Keratinocyte (primary cell): ENCODE data around the gene RAB11A. TPM values are rescaled to one million over a fixed set of nuclear protein-coding genes. Genes with fewer than 3 reads are reported as not detected.

Source experiments
- DNase-seq: peaks from one replicate; pipeline ENCODE4 v3.0.0-alpha.2; 2011; ENCODE audit warnings: low read depth, missing footprints, low spot score
- FAIRE-seq: peaks from 2 replicates; lab custom pipeline; 2011; peaks lifted over from hg19 to GRCh38; lab: Jason Lieb, UNC
- H2AFZ ChIP-seq: 2 replicates; pipeline ENCODE4 v1.6.0; 2012; ENCODE audit warnings: low read length, control low read depth, inconsistent platforms; ENCODE audit not compliant: control insufficient read depth
- H3K27ac ChIP-seq: 2 replicates; pipeline ENCODE4 v1.5.1; 2011; ENCODE audit warnings: low read length; ENCODE audit not compliant: control insufficient read depth, insufficient read depth
- H3K27me3 ChIP-seq: 3 replicates; pipeline ENCODE4 v1.6.0; 2011; ENCODE audit warnings: low read length; ENCODE audit not compliant: control insufficient read depth, insufficient read depth; ENCODE audit errors: extremely low read depth
- H3K36me3 ChIP-seq, 2 experiments: 2 replicates in 1 of 2; 3 replicates in 1 of 2; pipeline ENCODE4 v1.5.1; 2011; ENCODE audit warnings: low read length in 2 of 2, mild to moderate bottlenecking in 1 of 2; ENCODE audit not compliant: control insufficient read depth in 2 of 2, insufficient read depth in 2 of 2; ENCODE audit errors: extremely low read depth in 1 of 2
- H3K4me1 ChIP-seq: 3 replicates; pipeline ENCODE4 v1.5.1; 2011; ENCODE audit warnings: low read length; ENCODE audit not compliant: control insufficient read depth, insufficient read depth; ENCODE audit errors: extremely low read depth
- H3K4me2 ChIP-seq: 3 replicates; pipeline ENCODE4 v1.6.0; 2011; ENCODE audit warnings: low read depth, low read length; ENCODE audit not compliant: control insufficient read depth, insufficient read depth; ENCODE audit errors: extremely low read depth
- H3K4me3 ChIP-seq, 3 experiments: fragments of 200-600 bp in 1 of 3; sonication (generic) in 1 of 3; 2 replicates in 2 of 3; 3 replicates in 1 of 3; pipeline ENCODE4 v1.5.1; 2011 to 2016; ENCODE audit warnings: low read length in 3 of 3, mild to moderate bottlenecking in 3 of 3, control low read depth in 2 of 3, inconsistent platforms in 1 of 3, low read depth in 1 of 3, mixed read lengths in 1 of 3, mixed run types in 1 of 3, moderate library complexity in 1 of 3; ENCODE audit not compliant: control insufficient read depth in 2 of 3, insufficient read depth in 2 of 3; ENCODE audit errors: extremely low read depth in 1 of 3
- H3K79me2 ChIP-seq: 2 replicates; pipeline ENCODE4 v1.6.0; 2012; ENCODE audit warnings: low read length; ENCODE audit not compliant: control insufficient read depth, insufficient read depth
- H3K9ac ChIP-seq: 3 replicates; pipeline ENCODE4 v1.6.0; 2011; ENCODE audit warnings: low read length; ENCODE audit not compliant: control insufficient read depth, insufficient read depth; ENCODE audit errors: extremely low read depth
- H3K9me1 ChIP-seq: 3 replicates; pipeline ENCODE4 v1.6.0; 2011; ENCODE audit warnings: low read length; ENCODE audit not compliant: control insufficient read depth, insufficient read depth; ENCODE audit errors: extremely low read depth
- H3K9me3 ChIP-seq: 2 replicates; pipeline ENCODE4 v1.5.1; 2012; ENCODE audit warnings: low read depth, low read length; ENCODE audit not compliant: control insufficient read depth
- H4K20me1 ChIP-seq: 3 replicates; pipeline ENCODE4 v1.6.0; 2011; ENCODE audit warnings: low read length; ENCODE audit not compliant: control insufficient read depth, insufficient read depth; ENCODE audit errors: extremely low read depth
- CTCF ChIP-seq, 3 experiments: IDR thresholded peaks in 1 of 3; conservative IDR thresholded peaks in 1 of 3; optimal IDR thresholded peaks in 1 of 3; 2 replicates in 2 of 3; 3 replicates in 1 of 3; pipeline versions ENCODE3 to v1.5.1; 2011; ENCODE audit warnings: low read length in 3 of 3, mild to moderate bottlenecking in 3 of 3, moderate library complexity in 2 of 3, control low read depth in 1 of 3, inconsistent platforms in 1 of 3; ENCODE audit not compliant: insufficient read depth in 2 of 3; ENCODE audit errors: extremely low read depth in 1 of 3
- EZH2 ChIP-seq: IDR thresholded peaks from one replicate; pipeline ENCODE4 v1.6.1; 2012; ENCODE audit warnings: inconsistent platforms, mild to moderate bottlenecking, low read length, moderate library complexity
- dilution Hi-C: fragments of 300-500 bp; cut with MboI; formaldehyde crosslinking; loops from one replicate; pipeline ENCODE4 v1.7.0; 2020; ENCODE audit warnings: low sequenced_read_pairs; ENCODE audit not compliant: extremely low pct_ligation_motif_present
- polyA plus RNA-seq, 5 experiments: library from polyadenylated mRNA; depleted of rRNA in 3 of 5; stranded (reverse) in 3 of 5; stranded (forward) in 1 of 5; unstranded in 1 of 5; fragments of >200 nt; gene quantifications; 1 replicate in 1 of 5; 2 replicates in 3 of 5; 3 replicates in 1 of 5; pipeline versions ENCODE4 v1.2.1 to v1.2.3, GENCODE V29; 2011 to 2012; ENCODE audit warnings: missing spikeins in 2 of 5, low read depth in 1 of 5, low replicate concordance in 1 of 5

Gene RAB11A
- polyA plus RNA-seq, 1 donor (not counting 4 experiments of a cell fraction or from before 2014, with no cell fraction given), result 537 TPM

- Histone ChIP-seq H2AFZ (no peak overlapping the region), H3K9me3 (no peaks in the 10 kb centered on the region), H4K20me1 (peaks cover 3% of the 10 kb centered on the region), H3K79me2 (no peaks in the 10 kb centered on the region), H3K36me3 (peaks cover 14 to 23% of the 10 kb centered on the region in 2 experiments), H3K9me1 (peaks cover 2% of the 10 kb centered on the region), H3K27ac (no peak overlapping the region), H3K4me3 (no peak overlapping the region), H3K27me3 (no peaks in the 10 kb centered on the region), H3K9ac (no peak overlapping the region), H3K4me2 (no peak overlapping the region), H3K4me1 (no peaks in the 10 kb centered on the region)
- dilution Hi-C loops, result no loop called here
- DNase-seq (no peak), FAIRE-seq (no peak)
- TF ChIP-seq CTCF (optimal IDR thresholded peaks at IDR 0.05 in 1 of 3, IDR thresholded peaks at IDR 0.05 in 1 of 3, conservative IDR thresholded peaks at IDR 0.05 in 1 of 3; ENCODE audit: extremely low read depth in 1 of 3, insufficient read depth in 2 of 3, low read length in 3 of 3), result no peak
- no peak for TF ChIP-seq EZH2
Observed at GRCh38 chr15:65914386-65914785, 45.1 kb downstream of the RAB11A start.

- H3K4me1 ChIP-seq, result no peaks in the 10 kb centered on the region
- H3K4me2 ChIP-seq, result no peak overlapping the region
- peaks cover 9 to 20% of the 10 kb centered on the region in 2 experiments for H3K36me3 ChIP-seq
- no peak for FAIRE-seq
- H2AFZ ChIP-seq, result no peak overlapping the region
- no peak overlapping the region for H3K9ac ChIP-seq
- H3K9me1 ChIP-seq, result no peaks in the 10 kb centered on the region
- H4K20me1 ChIP-seq, result peaks cover under 1% of the 10 kb centered on the region
- TF ChIP-seq CTCF (optimal IDR thresholded peaks at IDR 0.05 in 1 of 3, IDR thresholded peaks at IDR 0.05 in 1 of 3, conservative IDR thresholded peaks at IDR 0.05 in 1 of 3; ENCODE audit: extremely low read depth in 1 of 3, insufficient read depth in 2 of 3, low read length in 3 of 3) (no peak), EZH2 (no peak)
- no peaks in the 10 kb centered on the region for H3K79me2 ChIP-seq
- dilution Hi-C loops, result no loop called here
- no peaks in the 10 kb centered on the region for H3K9me3 ChIP-seq
- no peak for DNase-seq
- H3K4me3 ChIP-seq, result no peak overlapping the region
- no peaks in the 10 kb centered on the region for H3K27me3 ChIP-seq
- H3K27ac ChIP-seq, result no peak overlapping the region
Observed at GRCh38 chr15:65914981-65915925, 46.0 kb downstream of the RAB11A start.
